Progenitor cell of endocrine pancreas (in vitro differentiated cells): ENCODE results near the gene TSPAN1. TPM values are rescaled to one million over a fixed set of nuclear protein-coding genes. Genes with fewer than 3 reads are reported as not detected.

Experiments used
- DNase-seq: peaks from one replicate; pipeline ENCODE4 v3.0.0; 2021; ENCODE audit warnings: low spot score; ENCODE audit not compliant: unreplicated experiment
- H3K27ac Mint-ChIP-seq: 2 replicates; pipeline ENCODE4 v1.8.0; 2021; ENCODE audit warnings: mild to moderate bottlenecking, moderate library complexity, mixed read lengths
- H3K27me3 Mint-ChIP-seq: 2 replicates; pipeline ENCODE4 v1.8.0; 2021; ENCODE audit warnings: mixed read lengths
- H3K36me3 Mint-ChIP-seq: 2 replicates; pipeline ENCODE4 v1.8.0; 2022; ENCODE audit warnings: mixed read lengths; ENCODE audit not compliant: insufficient read depth
- H3K4me1 Mint-ChIP-seq: 2 replicates; pipeline ENCODE4 v1.8.0; 2021; ENCODE audit warnings: low read depth, mixed read lengths
- H3K4me3 Mint-ChIP-seq: 2 replicates; pipeline ENCODE4 v1.8.0; 2021; ENCODE audit warnings: low read depth, mild to moderate bottlenecking, moderate library complexity, mixed read lengths
- H3K9me3 Mint-ChIP-seq: 2 replicates; pipeline ENCODE4 v1.8.0; 2021; ENCODE audit warnings: low read depth, mixed read lengths
- total RNA-seq: library from RNA; stranded (reverse); gene quantifications from 2 replicates; pipeline ENCODE4 v1.2.1, GENCODE V29; 2021
- TF ChIP-seq, protein P1 (sequence below): fragments of 200-600 bp; sonication (generic); IDR thresholded peaks from one replicate; pipeline ENCODE4 v1.5.0; 2021; ENCODE audit warnings: antibody characterized with exemption, mild to moderate bottlenecking; ENCODE audit not compliant: unreplicated experiment

The TSPAN1 gene
- total RNA-seq, 1 donor from 2014 or later, result 4.5 TPM

DNA sequence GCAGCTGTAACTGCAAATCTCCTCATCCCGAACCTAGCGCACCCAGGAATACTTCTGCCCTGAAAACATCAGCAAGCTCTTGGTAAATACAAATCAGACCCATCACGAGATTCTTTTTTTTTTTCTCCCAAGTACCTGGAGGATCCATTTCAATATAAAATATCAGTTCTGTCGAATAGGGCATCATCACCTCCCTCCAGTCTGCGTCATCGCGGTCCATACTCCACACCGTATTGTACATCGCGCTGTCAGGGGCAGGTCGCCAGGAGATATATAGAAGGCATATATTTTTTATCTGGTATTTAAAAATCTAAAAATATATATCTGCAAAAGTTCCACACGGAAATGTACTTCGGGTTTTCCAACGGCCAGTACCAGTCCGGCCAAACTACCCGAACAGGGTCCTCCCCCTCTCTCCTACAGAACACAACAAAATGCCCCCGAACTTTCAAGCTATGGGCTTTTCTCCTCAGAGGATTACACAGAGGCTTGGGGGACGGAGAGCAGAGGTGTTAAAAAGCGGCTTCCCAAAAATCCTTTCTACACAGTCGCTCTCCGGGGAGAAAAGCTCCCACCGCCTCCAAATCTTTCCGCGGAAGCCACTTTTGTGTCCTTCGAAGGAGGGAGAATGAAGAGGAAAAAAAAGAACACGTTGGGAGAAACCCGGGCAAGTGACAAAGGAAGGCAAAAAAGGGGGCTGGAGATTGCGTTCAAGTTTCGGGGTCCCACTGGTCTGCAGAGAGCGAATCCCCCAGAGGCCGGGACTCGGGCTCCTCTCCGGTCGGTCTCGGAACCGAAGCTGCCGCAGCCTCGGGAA, 43.0 kb upstream of the TSPAN1 start:
- no peak for DNase-seq
- Mint-ChIP-seq H3K4me1 (peaks cover 27% of the 10 kb centered on the region), H3K36me3 (peaks cover 3% of the 10 kb centered on the region), H3K27ac (peak overlapping the region; percentile 100), H3K9me3 (no peaks in the 10 kb centered on the region), H3K4me3 (peak overlapping the region; percentile 95), H3K27me3 (no peaks in the 10 kb centered on the region)
- TF ChIP-seq, protein P1, sequence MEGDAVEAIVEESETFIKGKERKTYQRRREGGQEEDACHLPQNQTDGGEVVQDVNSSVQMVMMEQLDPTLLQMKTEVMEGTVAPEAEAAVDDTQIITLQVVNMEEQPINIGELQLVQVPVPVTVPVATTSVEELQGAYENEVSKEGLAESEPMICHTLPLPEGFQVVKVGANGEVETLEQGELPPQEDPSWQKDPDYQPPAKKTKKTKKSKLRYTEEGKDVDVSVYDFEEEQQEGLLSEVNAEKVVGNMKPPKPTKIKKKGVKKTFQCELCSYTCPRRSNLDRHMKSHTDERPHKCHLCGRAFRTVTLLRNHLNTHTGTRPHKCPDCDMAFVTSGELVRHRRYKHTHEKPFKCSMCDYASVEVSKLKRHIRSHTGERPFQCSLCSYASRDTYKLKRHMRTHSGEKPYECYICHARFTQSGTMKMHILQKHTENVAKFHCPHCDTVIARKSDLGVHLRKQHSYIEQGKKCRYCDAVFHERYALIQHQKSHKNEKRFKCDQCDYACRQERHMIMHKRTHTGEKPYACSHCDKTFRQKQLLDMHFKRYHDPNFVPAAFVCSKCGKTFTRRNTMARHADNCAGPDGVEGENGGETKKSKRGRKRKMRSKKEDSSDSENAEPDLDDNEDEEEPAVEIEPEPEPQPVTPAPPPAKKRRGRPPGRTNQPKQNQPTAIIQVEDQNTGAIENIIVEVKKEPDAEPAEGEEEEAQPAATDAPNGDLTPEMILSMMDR, result no peak

DNA sequence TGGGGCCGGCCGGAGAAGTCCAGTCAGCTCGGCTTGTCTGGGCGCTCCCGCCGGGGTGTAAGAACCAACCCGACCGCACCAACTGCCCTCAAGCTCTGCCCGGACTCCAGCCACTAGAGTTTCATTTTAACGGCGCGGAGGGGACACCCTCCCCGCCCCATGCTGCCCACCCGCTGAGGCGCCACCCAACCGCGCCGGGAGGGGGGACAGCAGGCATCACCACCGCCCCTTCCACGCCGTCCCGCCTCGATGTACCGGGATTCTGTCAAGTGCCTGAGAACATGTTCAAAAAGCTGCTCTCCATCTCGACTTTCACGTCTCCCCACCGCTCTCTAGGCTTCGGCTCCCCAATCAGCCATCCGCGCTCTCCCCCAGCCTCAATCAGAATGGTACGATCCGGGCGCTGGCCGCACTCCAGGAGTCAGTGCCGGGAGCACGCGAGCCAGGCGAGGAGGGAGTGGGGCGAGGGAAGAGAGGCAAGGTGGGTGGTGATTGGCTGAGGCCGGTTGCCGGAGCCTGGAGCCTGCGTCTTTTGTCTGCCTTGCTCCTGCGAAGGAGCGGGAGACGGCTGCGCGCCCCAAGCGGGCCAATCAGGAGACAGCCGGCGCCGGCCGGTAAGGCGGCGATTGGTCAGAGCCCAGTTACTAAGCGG, 42.2 kb upstream of the TSPAN1 start, which contains the start of gene PIK3R3:
Gene PIK3R3, minus strand, starts transcription at position 101 of the 652 bp plus-strand sequence. CDS start 677 bp downstream, outside the sequence.
- Mint-ChIP-seq H3K9me3 (no peaks in the 10 kb centered on the region), H3K27me3 (no peaks in the 10 kb centered on the region), H3K36me3 (peaks cover 3% of the 10 kb centered on the region), H3K4me3 (peak within 1 kb of the TSS; percentile 95), H3K4me1 (peaks cover 27% of the 10 kb centered on the region), H3K27ac (peak within 1 kb of the TSS; percentile 100)
- TF ChIP-seq, protein P1, result no peak
- DNase-seq, result peak; percentile 96

DNA sequence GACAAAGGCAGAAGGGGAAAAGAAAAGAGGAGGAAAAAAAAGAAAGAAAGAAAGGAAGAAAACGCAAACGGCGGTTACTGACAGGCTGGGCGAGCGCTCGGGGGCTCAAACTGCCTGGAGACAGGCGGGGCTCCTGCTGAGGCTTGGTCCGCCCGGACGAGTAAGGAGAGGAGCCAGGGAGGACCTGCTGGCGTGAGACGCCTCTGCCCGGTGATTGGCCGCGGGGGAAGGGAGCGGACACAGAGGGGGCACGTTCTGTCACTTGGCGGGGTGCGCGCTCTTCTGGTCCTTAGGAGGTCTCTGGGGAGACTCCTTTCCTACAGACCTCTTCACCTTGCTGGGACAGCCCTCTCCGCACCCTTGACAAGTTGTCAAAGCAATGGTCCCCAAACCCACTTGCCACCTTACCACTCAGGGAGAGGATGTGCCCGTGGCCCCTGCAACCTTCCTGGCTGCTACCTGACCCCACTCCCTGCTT, 41.7 kb upstream of the TSPAN1 start:
- H3K4me1 Mint-ChIP-seq, result peaks cover 25% of the 10 kb centered on the region
- H3K9me3 Mint-ChIP-seq, result no peaks in the 10 kb centered on the region
- DNase-seq, result no peak
- no peaks in the 10 kb centered on the region for H3K27me3 Mint-ChIP-seq
- peak overlapping the region; percentile 95 for H3K4me3 Mint-ChIP-seq
- TF ChIP-seq, protein P1, result no peak
- H3K27ac Mint-ChIP-seq, result peak overlapping the region; percentile 100
- H3K36me3 Mint-ChIP-seq, result no peaks in the 10 kb centered on the region

DNA sequence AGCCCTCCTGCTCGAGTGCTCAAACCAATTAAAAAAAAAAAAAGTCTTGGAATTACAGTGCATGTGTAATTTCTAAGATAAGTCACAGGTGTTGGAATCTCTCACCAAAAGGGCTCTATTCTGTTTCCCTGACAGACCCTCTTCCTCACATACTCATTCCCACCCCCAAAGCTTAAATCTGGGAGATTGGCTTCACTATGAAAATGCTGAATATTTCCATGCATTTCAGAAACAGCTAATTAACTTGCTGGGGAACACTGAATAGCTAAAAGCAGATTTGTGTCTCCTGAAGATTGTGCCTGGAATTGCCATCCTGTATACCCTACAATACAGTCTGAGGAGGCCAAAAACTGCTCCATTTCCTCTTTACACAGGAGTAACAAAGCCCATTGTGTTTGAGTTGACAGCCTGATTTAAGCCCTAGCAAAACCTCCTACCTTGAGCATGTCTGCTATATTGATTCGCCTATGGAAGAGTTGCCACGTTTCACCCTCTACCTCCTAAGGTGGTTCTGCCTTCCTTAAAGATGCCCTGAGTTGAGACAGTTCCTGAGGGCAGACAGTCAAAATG, 41.0 kb upstream of the TSPAN1 start:
- Mint-ChIP-seq H3K4me1 (peaks cover 22% of the 10 kb centered on the region), H3K27ac (peak overlapping the region; percentile 100), H3K36me3 (no peaks in the 10 kb centered on the region), H3K9me3 (no peaks in the 10 kb centered on the region), H3K4me3 (peak overlapping the region; percentile 95), H3K27me3 (no peaks in the 10 kb centered on the region)
- DNase-seq, result no peak
- TF ChIP-seq, protein P1, result no peak

DNA sequence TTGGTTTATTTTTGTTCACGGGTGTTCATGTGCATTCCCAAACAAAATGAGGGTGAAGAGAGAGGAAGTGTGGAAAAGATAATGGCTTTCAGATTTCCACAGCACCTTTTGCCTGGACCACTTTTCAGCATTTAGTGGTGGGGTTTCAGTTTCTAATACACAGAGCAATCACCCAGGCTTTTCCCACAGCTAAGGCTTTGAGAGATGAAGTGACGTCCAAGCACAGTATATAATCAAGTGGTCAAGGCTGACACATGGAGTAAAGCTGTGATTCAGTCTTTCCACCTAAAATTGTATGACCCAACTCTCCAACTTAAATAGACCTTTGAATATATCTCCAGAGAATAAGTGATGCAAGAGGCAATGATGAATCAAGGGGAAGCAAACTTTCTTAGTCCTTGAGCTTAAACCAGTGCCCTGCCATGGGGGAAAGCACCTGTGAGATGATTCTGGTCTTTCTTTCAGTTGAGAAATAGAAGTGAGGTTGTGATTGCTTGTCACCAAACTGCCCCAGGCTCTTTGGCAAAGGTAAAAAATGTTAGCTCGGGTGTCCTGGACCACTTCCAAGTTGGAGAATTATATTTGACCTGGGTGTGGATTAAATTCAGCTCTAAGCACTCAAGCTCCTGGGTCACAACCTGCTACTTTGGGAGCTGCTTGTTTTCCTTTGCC, 40.1 kb upstream of the TSPAN1 start:
- Mint-ChIP-seq H3K4me1 (peaks cover 16% of the 10 kb centered on the region), H3K27ac (no peak overlapping the region)

More for the DNA sequence above, 40.1 kb upstream of the TSPAN1 start:
- TF ChIP-seq, protein P1, result no peak
- no peak overlapping the region for H3K4me3 Mint-ChIP-seq
- H3K9me3 Mint-ChIP-seq, result no peaks in the 10 kb centered on the region
- no peak for DNase-seq
- H3K27me3 Mint-ChIP-seq, result no peaks in the 10 kb centered on the region
- no peaks in the 10 kb centered on the region for H3K36me3 Mint-ChIP-seq
